GM23338 (cell line): ENCODE results near the gene MEMO1. TPM values are rescaled to one million over a fixed set of nuclear protein-coding genes. Genes with fewer than 3 reads are reported as not detected.

Experiments used
- ATAC-seq: fragments of 200-7000 bp; cut with Tn5 transposase; 3 replicates; pipeline ENCODE4 v1.9.1; 2020
- DNase-seq: peaks from one replicate; pipeline ENCODE4 v3.0.0-alpha.2; 2015; ENCODE audit warnings: low spot score
- H2AFZ ChIP-seq: fragments of 200-600 bp; sonication (generic); 2 replicates; pipeline ENCODE4 v1.8.0; 2016; ENCODE audit warnings: antibody characterized with exemption, mild to moderate bottlenecking, moderate library complexity
- H3F3A ChIP-seq: fragments of 200-600 bp; sonication (generic); replicated peaks from 2 replicates; pipeline ENCODE4 v1.8.0; 2017; ENCODE audit warnings: antibody characterized with exemption, mixed run types, low read depth
- H3K27ac ChIP-seq: fragments of 200-600 bp; sonication (generic); 2 replicates; pipeline ENCODE4 v1.6.1; 2016; ENCODE audit warnings: low read depth
- H3K27me3 ChIP-seq: fragments of 200-600 bp; sonication (generic); 2 replicates; pipeline ENCODE4 v1.8.0; 2016; ENCODE audit warnings: mild to moderate bottlenecking, mixed run types, moderate library complexity; ENCODE audit not compliant: insufficient read depth
- H3K36me3 ChIP-seq: fragments of 200-600 bp; sonication (generic); 2 replicates; pipeline ENCODE4 v1.8.0; 2016; ENCODE audit warnings: mild to moderate bottlenecking; ENCODE audit not compliant: insufficient read depth
- H3K4me1 ChIP-seq: fragments of 200-600 bp; sonication (generic); 2 replicates; pipeline ENCODE4 v1.8.0; 2016; ENCODE audit warnings: mild to moderate bottlenecking, moderate library complexity; ENCODE audit not compliant: insufficient read depth
- H3K4me2 ChIP-seq: fragments of 200-600 bp; sonication (generic); 2 replicates; pipeline ENCODE4 v1.7.1; 2017; ENCODE audit warnings: mixed run types
- H3K4me3 ChIP-seq: fragments of 200-600 bp; sonication (generic); 2 replicates; pipeline ENCODE4 v1.6.1; 2016; ENCODE audit warnings: mixed run types
- H3K79me2 ChIP-seq: fragments of 200-600 bp; sonication (generic); replicated peaks from 2 replicates; pipeline ENCODE4 v1.8.0; 2017; ENCODE audit warnings: mild to moderate bottlenecking; ENCODE audit not compliant: insufficient read depth
- H3K9me2 ChIP-seq: fragments of 200-600 bp; sonication (generic); 2 replicates; pipeline ENCODE4 v1.8.0; 2017; ENCODE audit not compliant: insufficient read depth
- H4K20me1 ChIP-seq: fragments of 200-600 bp; sonication (generic); replicated peaks from 2 replicates; pipeline ENCODE4 v1.8.0; 2017; ENCODE audit warnings: mild to moderate bottlenecking; ENCODE audit not compliant: insufficient read depth
- H3K27ac Mint-ChIP-seq: 2 replicates; pipeline ENCODE4 v1.8.0; 2020; ENCODE audit warnings: inconsistent platforms, mild to moderate bottlenecking, moderate library complexity, mixed read lengths
- H3K27me3 Mint-ChIP-seq: 3 replicates; pipeline ENCODE4 v1.8.0; 2022; ENCODE audit warnings: low read depth, mild to moderate bottlenecking, moderate library complexity, mixed read lengths, inconsistent platforms; ENCODE audit not compliant: insufficient read depth, poor library complexity
- H3K36me3 Mint-ChIP-seq: 3 replicates; pipeline ENCODE4 v1.8.0; 2021; ENCODE audit warnings: low read depth, mild to moderate bottlenecking, inconsistent platforms, moderate library complexity, mixed read lengths
- H3K4me1 Mint-ChIP-seq: 3 replicates; pipeline ENCODE4 v1.8.0; 2020; ENCODE audit warnings: mild to moderate bottlenecking, inconsistent platforms, mixed read lengths
- H3K4me3 Mint-ChIP-seq: 3 replicates; pipeline ENCODE4 v1.8.0; 2021; ENCODE audit warnings: moderate library complexity, mild to moderate bottlenecking, inconsistent platforms, mixed read lengths
- H3K9me3 Mint-ChIP-seq: 3 replicates; pipeline ENCODE4 v1.8.0; 2020; ENCODE audit warnings: moderate library complexity, mild to moderate bottlenecking, inconsistent platforms, mixed read lengths
- CREB1 ChIP-seq: fragments of 250-450 bp; sonication (Bioruptor Pico); IDR thresholded peaks from 2 replicates; pipeline ENCODE4 v1.5.0; 2020; ENCODE audit warnings: low read depth, mild to moderate bottlenecking, moderate library complexity
- CTCF ChIP-seq, 2 experiments: fragments of 200-600 bp in 1 of 2; sonication (generic) in 1 of 2; conservative IDR thresholded peaks; 2 replicates each; pipeline versions ENCODE4 v1.5.1 to v1.6.1; 2016 to 2017; ENCODE audit warnings: antibody characterized with exemption in 2 of 2, low read depth in 2 of 2, mild to moderate bottlenecking in 2 of 2, moderate library complexity in 1 of 2
- ETS1 ChIP-seq: IDR thresholded peaks from 2 replicates; pipeline ENCODE4 v1.6.1; 2016; ENCODE audit warnings: antibody characterized with exemption
- EZH2 ChIP-seq: fragments of 200-600 bp; sonication (generic); IDR thresholded peaks from one replicate; pipeline ENCODE4 v1.8.0; 2017; ENCODE audit warnings: antibody characterized with exemption, mild to moderate bottlenecking, low read depth; ENCODE audit not compliant: unreplicated experiment
- NANOG ChIP-seq: IDR thresholded peaks from 2 replicates; pipeline ENCODE4 v1.6.1; 2016; ENCODE audit warnings: antibody characterized with exemption, borderline replicate concordance
- POLR2AphosphoS5 ChIP-seq: IDR thresholded peaks from 2 replicates; pipeline ENCODE4 v1.6.1; 2016; ENCODE audit warnings: antibody characterized with exemption, low read depth
- ZNF114 ChIP-seq: fragments of 250-450 bp; sonication (Bioruptor Pico); IDR thresholded peaks from 2 replicates; pipeline ENCODE4 v1.5.0; 2020; ENCODE audit warnings: mild to moderate bottlenecking, moderate library complexity
- ZNF331 ChIP-seq: fragments of 250-450 bp; sonication (Bioruptor Pico); IDR thresholded peaks from 2 replicates; pipeline ENCODE4 v1.5.0; 2020; ENCODE audit warnings: low read depth, mild to moderate bottlenecking, moderate library complexity
- ZNF462 ChIP-seq: fragments of 250-450 bp; sonication (Bioruptor Pico); IDR thresholded peaks from 2 replicates; pipeline ENCODE4 v1.5.0; 2020; ENCODE audit warnings: mild to moderate bottlenecking, moderate library complexity
- polyA plus RNA-seq: library from polyadenylated mRNA; unstranded; fragments of >200 nt; fragmentation: Nextera tagmentation; extraction: Ambion mirVana; gene quantifications from 2 replicates; pipeline ENCODE4 v1.2.1, GENCODE V29; 2016
- total RNA-seq: library from RNA; depleted of rRNA; stranded (reverse); fragments of >200 nt; shearing (Covaris generic); gene quantifications from 2 replicates; pipeline ENCODE4 v1.2.3, GENCODE V29; 2014

The MEMO1 gene
- total and polyA plus RNA-seq, 2 experiments from 2014 or later = 39.1 to 67.0 TPM

GRCh38 chr2:31874071-31874470, 136.7 kb downstream of the MEMO1 start (continued):
- no peak for TF ChIP-seq ZNF462 (CRISPR knock-in tag)
- TF ChIP-seq EZH2 = no peak

- Histone ChIP-seq H3K4me1 (no peaks in the 10 kb centered on the region), H3K9me2 (no peaks in the 10 kb centered on the region), H2AFZ (no peak overlapping the region), H3K27ac (no peak overlapping the region), H3K79me2 (no peaks in the 10 kb centered on the region), H3K4me3 (no peak overlapping the region), H3K36me3 (no peaks in the 10 kb centered on the region), H4K20me1 (no peaks in the 10 kb centered on the region; the same call in 1 of the 2 replicates), H3K27me3 (no peaks in the 10 kb centered on the region), H3K4me2 (no peak overlapping the region), H3F3A (no peaks in the 10 kb centered on the region)
- Mint-ChIP-seq H3K27ac (no peak overlapping the region), H3K4me1 (no peaks in the 10 kb centered on the region), H3K27me3 (peaks cover 3% of the 10 kb centered on the region), H3K4me3 (no peak overlapping the region), H3K9me3 (no peaks in the 10 kb centered on the region), H3K36me3 (no peaks in the 10 kb centered on the region)
- ATAC-seq (no peak), DNase-seq (no peak)
- TF ChIP-seq POLR2AphosphoS5 (no peak), ETS1 (no peak), ZNF331 (no peak), NANOG (no peak), CTCF (conservative IDR thresholded peaks at IDR 0.05; ENCODE audit: low read depth in 2 of 2) (no peak), CREB1 (CRISPR knock-in tag) (no peak), ZNF114 (CRISPR knock-in tag) (no peak)
Observed at GRCh38 chr2:31865215-31865614, 145.6 kb downstream of the MEMO1 start.
